ENCODE data around the gene KCNK15.

KCNK15 gene

GRCh38 chr20:44701118-44701857, 44.4 kb upstream of the KCNK15 start:
- TF ChIP-seq EZH2phosphoT487 (IDR thresholded peaks at IDR 0.05; ENCODE audit: low read depth), result no peak
- TF ChIP-seq CTCF (IDR thresholded peaks at IDR 0.05; ENCODE audit: low read depth, low read length), result no peak
- Histone ChIP-seq H4K20me1 (ENCODE audit: insufficient read depth, low read length) (no peaks in the 10 kb centered on the region), H3K4me2 (ENCODE audit: low read length) (no peak overlapping the region), H2AFZ (ENCODE audit: low read depth, low read length) (no peak overlapping the region), H3K27ac (ENCODE audit: low read length) (no peak overlapping the region), H3K9ac (ENCODE audit: low read length) (no peak overlapping the region), H3K27me3 (ENCODE audit: low read depth, low read length) (peaks cover 13% of the 10 kb centered on the region), H3K4me3 (ENCODE audit: low read length) (no peak overlapping the region), H3K4me1 (ENCODE audit: low read length) (0 out of 2 replicates have a peak, but pooled peaks cover 4% of the 10 kb centered on the region), H3K9me3 (ENCODE audit: insufficient read depth, low read length) (no peaks in the 10 kb centered on the region), H3K36me3 (replicated peaks; ENCODE audit: low read depth, low read length) (no peaks in the 10 kb centered on the region), H3K79me2 (ENCODE audit: low read length) (no peaks in the 10 kb centered on the region)

GRCh38 chr20:44701858-44702256, 43.8 kb upstream of the KCNK15 start:
- no peak overlapping the region for H3K9ac ChIP-seq (ENCODE audit: low read length)
- no peaks in the 10 kb centered on the region for H3K9me3 ChIP-seq (ENCODE audit: insufficient read depth, low read length)
- 0 out of 2 replicates have a peak, but pooled peaks cover 4% of the 10 kb centered on the region for H3K4me1 ChIP-seq (ENCODE audit: low read length)
- H3K4me2 ChIP-seq (ENCODE audit: low read length), result no peak overlapping the region
- no peaks in the 10 kb centered on the region for H3K36me3 ChIP-seq (replicated peaks; ENCODE audit: low read depth, low read length)
- peaks cover 13% of the 10 kb centered on the region for H3K27me3 ChIP-seq (ENCODE audit: low read depth, low read length)
- TF ChIP-seq CTCF (IDR thresholded peaks at IDR 0.05; ENCODE audit: low read depth, low read length) (no peak), EZH2phosphoT487 (IDR thresholded peaks at IDR 0.05; ENCODE audit: low read depth) (no peak)
- no peaks in the 10 kb centered on the region for H4K20me1 ChIP-seq (ENCODE audit: insufficient read depth, low read length)
- no peaks in the 10 kb centered on the region for H3K79me2 ChIP-seq (ENCODE audit: low read length)
- H3K4me3 ChIP-seq (ENCODE audit: low read length), result no peak overlapping the region
- H3K27ac ChIP-seq (ENCODE audit: low read length), result no peak overlapping the region
- no peak overlapping the region for H2AFZ ChIP-seq (ENCODE audit: low read depth, low read length)

- no peaks in the 10 kb centered on the region for H3K4me1 ChIP-seq (ENCODE audit: low read length)
- no peak overlapping the region for H2AFZ ChIP-seq (ENCODE audit: low read depth, low read length)
- H3K36me3 ChIP-seq (replicated peaks; ENCODE audit: low read depth, low read length), result no peaks in the 10 kb centered on the region
- peaks cover 13% of the 10 kb centered on the region for H3K27me3 ChIP-seq (ENCODE audit: low read depth, low read length)
- TF ChIP-seq EZH2phosphoT487 (IDR thresholded peaks at IDR 0.05; ENCODE audit: low read depth) (no peak), CTCF (IDR thresholded peaks at IDR 0.05; ENCODE audit: low read depth, low read length) (no peak)
- no peaks in the 10 kb centered on the region for H3K79me2 ChIP-seq (ENCODE audit: low read length)
- H4K20me1 ChIP-seq (ENCODE audit: insufficient read depth, low read length), result no peaks in the 10 kb centered on the region
- H3K27ac ChIP-seq (ENCODE audit: low read length), result no peak overlapping the region
- H3K9me3 ChIP-seq (ENCODE audit: insufficient read depth, low read length), result no peaks in the 10 kb centered on the region
- H3K9ac ChIP-seq (ENCODE audit: low read length), result no peak overlapping the region
- H3K4me3 ChIP-seq (ENCODE audit: low read length), result no peak overlapping the region
- H3K4me2 ChIP-seq (ENCODE audit: low read length), result no peak overlapping the region
These were observed 42.9 kb upstream of the KCNK15 start for GRCh38 chr20:44702776-44703175.

GRCh38 chr20:44703183-44703925, 42.3 kb upstream of the KCNK15 start:
- Histone ChIP-seq H3K36me3 (replicated peaks; ENCODE audit: low read depth, low read length) (no peaks in the 10 kb centered on the region), H3K4me2 (ENCODE audit: low read length) (no peak overlapping the region), H4K20me1 (ENCODE audit: insufficient read depth, low read length) (no peaks in the 10 kb centered on the region), H3K79me2 (ENCODE audit: low read length) (no peaks in the 10 kb centered on the region), H2AFZ (ENCODE audit: low read depth, low read length) (no peak overlapping the region), H3K9me3 (ENCODE audit: insufficient read depth, low read length) (no peaks in the 10 kb centered on the region), H3K9ac (ENCODE audit: low read length) (no peak overlapping the region), H3K27me3 (ENCODE audit: low read depth, low read length) (peaks cover 13% of the 10 kb centered on the region), H3K4me1 (ENCODE audit: low read length) (no peaks in the 10 kb centered on the region), H3K27ac (ENCODE audit: low read length) (no peak overlapping the region), H3K4me3 (ENCODE audit: low read length) (no peak overlapping the region)
- TF ChIP-seq CTCF (IDR thresholded peaks at IDR 0.05; ENCODE audit: low read depth, low read length) (no peak), EZH2phosphoT487 (IDR thresholded peaks at IDR 0.05; ENCODE audit: low read depth) (no peak)

Data from OCI-LY3 (cell line).